ENCODE results near the gene PLEKHM2. TPM values are rescaled to one million over a fixed set of nuclear protein-coding genes. Genes with fewer than 3 reads are reported as not detected.

The PLEKHM2 gene
- polyA plus RNA-seq, 1 experiment = 24.4 TPM

DNA sequence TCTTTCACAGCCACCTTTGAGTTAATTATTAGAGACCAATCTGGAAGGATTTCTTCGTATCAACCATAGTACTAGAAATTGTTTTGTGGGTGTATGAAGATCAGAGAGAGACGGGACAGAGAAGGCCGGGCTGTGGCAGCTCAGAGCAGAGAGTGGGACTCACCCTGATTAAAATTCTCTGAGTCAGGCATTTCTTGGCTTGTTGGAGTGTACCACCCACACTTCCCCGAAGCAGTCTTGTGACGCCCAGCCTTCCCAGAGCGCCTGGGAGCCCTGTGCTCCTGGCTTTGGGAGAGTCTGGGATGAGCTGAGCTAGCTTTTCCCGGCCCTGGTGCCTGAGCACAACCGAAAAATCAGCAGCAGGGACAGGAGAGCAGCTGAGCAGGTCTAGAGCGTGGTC lies 19.4 kb downstream of the PLEKHM2 start:
- Histone ChIP-seq H3K9me3 (ENCODE audit: control insufficient read depth, insufficient read depth, low read length) (no peaks in the 10 kb centered on the region), H3K27me3 (ENCODE audit: control insufficient read depth, insufficient read depth, low read length) (no peaks in the 10 kb centered on the region), H3K27ac (ENCODE audit: low read depth, low read length) (peak overlapping the region; percentile 98), H3K4me3 (ENCODE audit: low read depth, low read length) (peak overlapping the region; percentile 33)
- CTCF ChIA-PET = no interaction called here
- peak; percentile 66 for DNase-seq (ENCODE audit: low read depth, low spot score)
- TF ChIP-seq, protein P1, sequence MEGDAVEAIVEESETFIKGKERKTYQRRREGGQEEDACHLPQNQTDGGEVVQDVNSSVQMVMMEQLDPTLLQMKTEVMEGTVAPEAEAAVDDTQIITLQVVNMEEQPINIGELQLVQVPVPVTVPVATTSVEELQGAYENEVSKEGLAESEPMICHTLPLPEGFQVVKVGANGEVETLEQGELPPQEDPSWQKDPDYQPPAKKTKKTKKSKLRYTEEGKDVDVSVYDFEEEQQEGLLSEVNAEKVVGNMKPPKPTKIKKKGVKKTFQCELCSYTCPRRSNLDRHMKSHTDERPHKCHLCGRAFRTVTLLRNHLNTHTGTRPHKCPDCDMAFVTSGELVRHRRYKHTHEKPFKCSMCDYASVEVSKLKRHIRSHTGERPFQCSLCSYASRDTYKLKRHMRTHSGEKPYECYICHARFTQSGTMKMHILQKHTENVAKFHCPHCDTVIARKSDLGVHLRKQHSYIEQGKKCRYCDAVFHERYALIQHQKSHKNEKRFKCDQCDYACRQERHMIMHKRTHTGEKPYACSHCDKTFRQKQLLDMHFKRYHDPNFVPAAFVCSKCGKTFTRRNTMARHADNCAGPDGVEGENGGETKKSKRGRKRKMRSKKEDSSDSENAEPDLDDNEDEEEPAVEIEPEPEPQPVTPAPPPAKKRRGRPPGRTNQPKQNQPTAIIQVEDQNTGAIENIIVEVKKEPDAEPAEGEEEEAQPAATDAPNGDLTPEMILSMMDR (IDR thresholded peaks at IDR 0.05; ENCODE audit: low read depth, low read length) = no peak
- POLR2A ChIA-PET = no interaction called here

DNA sequence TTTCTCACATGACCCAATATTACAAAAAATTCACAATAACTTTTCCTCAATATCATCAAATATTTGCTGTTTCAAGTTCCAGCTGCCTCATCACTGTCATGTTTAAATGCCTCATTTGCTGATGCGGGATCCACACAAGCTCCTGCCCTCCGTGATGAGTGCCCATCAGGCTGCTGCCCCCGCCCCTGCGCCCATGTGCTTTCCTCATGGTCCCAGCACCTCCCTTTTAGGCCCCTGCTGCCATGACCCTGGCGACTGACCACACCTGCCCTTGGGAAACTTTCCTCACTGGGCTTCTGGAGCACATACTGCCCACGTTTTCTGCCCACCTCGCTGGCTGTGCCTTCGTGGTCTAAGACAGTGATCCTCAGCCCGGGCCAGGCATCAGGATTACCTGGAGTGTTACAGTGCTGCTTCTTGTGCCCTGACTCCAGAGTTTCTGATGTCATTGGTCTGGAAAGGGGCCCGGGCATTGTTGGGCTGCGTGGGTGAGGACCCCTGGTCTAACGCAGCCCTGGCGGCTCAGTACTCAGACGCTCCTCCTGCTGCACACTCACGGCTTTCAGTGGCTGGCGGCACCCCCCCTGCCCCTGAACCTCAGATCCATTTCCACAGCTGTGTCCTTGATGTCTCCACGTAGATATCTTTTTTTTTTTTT lies 20.5 kb downstream of the PLEKHM2 start:
- H3K27ac ChIP-seq (ENCODE audit: low read depth, low read length) = peak overlapping the region; percentile 52
- ChIA-PET CTCF (interaction anchor here (0.6 kb wide), 2 partner anchors 303 to 1773 kb away, joined by 3 to 4 read pairs; no protein-coding TSS in a partner anchor), POLR2A (no interaction called here)
- no peak for DNase-seq (ENCODE audit: low read depth, low spot score)
- no peaks in the 10 kb centered on the region for H3K27me3 ChIP-seq (ENCODE audit: control insufficient read depth, insufficient read depth, low read length)
- H3K4me3 ChIP-seq (ENCODE audit: low read depth, low read length) = no peak overlapping the region
- no peaks in the 10 kb centered on the region for H3K9me3 ChIP-seq (ENCODE audit: control insufficient read depth, insufficient read depth, low read length)
- TF ChIP-seq, protein P1 (IDR thresholded peaks at IDR 0.05; ENCODE audit: low read depth, low read length) = no peak

DNA sequence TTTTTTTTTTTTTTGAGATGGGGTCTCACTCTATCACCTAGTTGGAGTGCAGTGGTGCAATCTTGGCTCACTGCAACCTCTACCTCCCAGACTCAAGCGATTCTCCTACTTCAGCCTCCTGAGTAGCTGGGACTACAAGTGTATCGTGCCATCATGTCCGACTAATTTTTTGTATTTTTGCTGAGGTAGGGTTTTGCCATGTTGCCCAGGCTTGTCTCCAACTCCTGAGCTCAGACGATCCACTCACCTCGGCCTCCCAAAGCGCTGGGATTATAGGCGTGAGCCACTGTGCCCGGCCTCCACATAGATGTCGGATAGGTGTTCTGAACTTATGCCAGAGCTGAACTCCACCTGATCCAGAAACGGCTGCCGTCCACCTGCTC lies 21.1 kb downstream of the PLEKHM2 start:
- Histone ChIP-seq H3K9me3 (ENCODE audit: control insufficient read depth, insufficient read depth, low read length) (no peaks in the 10 kb centered on the region), H3K27ac (ENCODE audit: low read depth, low read length) (no peak overlapping the region), H3K27me3 (ENCODE audit: control insufficient read depth, insufficient read depth, low read length) (no peaks in the 10 kb centered on the region), H3K4me3 (ENCODE audit: low read depth, low read length) (no peak overlapping the region)
- ChIA-PET POLR2A (no interaction called here), CTCF (interaction anchor here (0.6 kb wide), 1 partner anchor 1772 kb away, joined by 4 read pairs; no protein-coding TSS in a partner anchor)
- no peak for DNase-seq (ENCODE audit: low read depth, low spot score)
- TF ChIP-seq, protein P1 (IDR thresholded peaks at IDR 0.05; ENCODE audit: low read depth, low read length) = no peak

DNA sequence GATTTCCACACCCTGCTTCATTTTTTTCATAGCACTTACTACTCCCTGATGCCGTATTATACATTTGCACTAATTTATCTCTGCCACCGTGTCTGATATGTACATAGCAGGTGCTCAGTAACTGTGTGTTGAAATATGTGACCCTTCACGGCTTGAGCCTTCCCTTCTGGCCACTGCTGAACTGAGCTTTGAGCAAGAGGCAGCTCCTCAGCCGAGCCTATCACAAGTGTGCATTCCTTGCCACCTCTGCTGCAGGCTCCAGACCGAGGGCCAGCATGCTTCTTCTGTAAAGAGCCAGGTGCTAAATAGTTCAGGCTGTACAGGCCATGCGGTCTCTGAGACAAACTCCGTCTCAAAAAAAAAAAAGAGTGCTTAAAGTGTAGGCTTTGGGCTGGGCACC lies 22.6 kb downstream of the PLEKHM2 start:
- ChIA-PET POLR2A (interaction anchor here (0.6 kb wide), 1 partner anchor 118 kb away, joined by 3 read pairs; no protein-coding TSS in a partner anchor), CTCF (interaction anchor here (0.6 kb wide), 1 partner anchor 341 kb away, joined by 4 read pairs; no protein-coding TSS in a partner anchor)
- H3K4me3 ChIP-seq (ENCODE audit: low read depth, low read length) = no peak overlapping the region
- DNase-seq (ENCODE audit: low read depth, low spot score) = no peak
- no peak overlapping the region for H3K27ac ChIP-seq (ENCODE audit: low read depth, low read length)
- no peaks in the 10 kb centered on the region for H3K9me3 ChIP-seq (ENCODE audit: control insufficient read depth, insufficient read depth, low read length)
- TF ChIP-seq, protein P1 (IDR thresholded peaks at IDR 0.05; ENCODE audit: low read depth, low read length) = no peak
- H3K27me3 ChIP-seq (ENCODE audit: control insufficient read depth, insufficient read depth, low read length) = no peaks in the 10 kb centered on the region

DNA sequence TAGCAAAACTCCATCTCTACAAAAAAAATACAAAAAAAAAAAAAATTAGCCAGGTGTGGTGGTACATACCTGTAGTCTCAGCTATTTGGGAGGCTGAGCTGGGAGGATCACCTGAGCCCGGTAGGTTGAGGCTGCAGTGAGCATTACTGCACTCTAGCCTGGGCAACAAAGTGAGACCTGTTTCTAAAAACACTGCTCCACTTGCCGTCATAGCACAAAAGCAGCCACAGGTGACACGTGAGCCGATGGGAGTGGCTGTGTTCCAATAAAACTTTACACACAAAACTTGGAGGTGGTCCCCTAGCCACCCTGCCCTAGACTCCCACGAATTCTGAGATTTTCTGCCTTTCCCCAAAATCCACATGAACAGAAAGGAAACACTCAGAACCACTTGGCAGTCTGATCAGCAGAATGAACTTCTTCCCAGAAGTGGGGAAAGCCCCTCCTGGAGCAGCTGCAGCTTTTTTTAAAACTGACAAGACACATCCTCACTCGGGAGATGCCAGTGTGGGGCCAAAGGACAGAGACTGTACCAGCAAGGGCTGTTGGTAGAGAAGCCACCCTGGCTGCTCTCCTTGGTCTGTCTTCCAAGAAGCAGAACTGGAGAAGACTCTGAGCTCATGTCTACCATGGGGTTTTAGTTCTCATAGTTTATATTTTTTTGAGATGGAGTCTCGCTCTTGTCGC lies 23.3 kb downstream of the PLEKHM2 start:
- CTCF ChIA-PET = no interaction called here
- H3K9me3 ChIP-seq (ENCODE audit: control insufficient read depth, insufficient read depth, low read length) = no peaks in the 10 kb centered on the region
- TF ChIP-seq, protein P1 (IDR thresholded peaks at IDR 0.05; ENCODE audit: low read depth, low read length) = no peak
- POLR2A ChIA-PET = interaction anchor here (0.6 kb wide), 1 partner anchor 119 kb away, joined by 3 read pairs; no protein-coding TSS in a partner anchor
- no peak overlapping the region for H3K27ac ChIP-seq (ENCODE audit: low read depth, low read length)
- no peak overlapping the region for H3K4me3 ChIP-seq (ENCODE audit: low read depth, low read length)
- DNase-seq (ENCODE audit: low read depth, low spot score) = no peak
- no peaks in the 10 kb centered on the region for H3K27me3 ChIP-seq (ENCODE audit: control insufficient read depth, insufficient read depth, low read length)
